GM23338 (cell line): ENCODE measurements around the gene BEGAIN. TPM values are rescaled to one million over a fixed set of nuclear protein-coding genes. Genes with fewer than 3 reads are reported as not detected.

Source experiments
- ATAC-seq: fragments of 200-7000 bp; cut with Tn5 transposase; 3 replicates; pipeline ENCODE4 v1.9.1; 2020
- DNase-seq: peaks from one replicate; pipeline ENCODE4 v3.0.0-alpha.2; 2015; ENCODE audit warnings: low spot score
- H2AFZ ChIP-seq: fragments of 200-600 bp; sonication (generic); 2 replicates; pipeline ENCODE4 v1.8.0; 2016; ENCODE audit warnings: antibody characterized with exemption, mild to moderate bottlenecking, moderate library complexity
- H3F3A ChIP-seq: fragments of 200-600 bp; sonication (generic); replicated peaks from 2 replicates; pipeline ENCODE4 v1.8.0; 2017; ENCODE audit warnings: antibody characterized with exemption, mixed run types, low read depth
- H3K27ac ChIP-seq: fragments of 200-600 bp; sonication (generic); 2 replicates; pipeline ENCODE4 v1.6.1; 2016; ENCODE audit warnings: low read depth
- H3K27me3 ChIP-seq: fragments of 200-600 bp; sonication (generic); 2 replicates; pipeline ENCODE4 v1.8.0; 2016; ENCODE audit warnings: mild to moderate bottlenecking, mixed run types, moderate library complexity; ENCODE audit not compliant: insufficient read depth
- H3K36me3 ChIP-seq: fragments of 200-600 bp; sonication (generic); 2 replicates; pipeline ENCODE4 v1.8.0; 2016; ENCODE audit warnings: mild to moderate bottlenecking; ENCODE audit not compliant: insufficient read depth
- H3K4me1 ChIP-seq: fragments of 200-600 bp; sonication (generic); 2 replicates; pipeline ENCODE4 v1.8.0; 2016; ENCODE audit warnings: mild to moderate bottlenecking, moderate library complexity; ENCODE audit not compliant: insufficient read depth
- H3K4me2 ChIP-seq: fragments of 200-600 bp; sonication (generic); 2 replicates; pipeline ENCODE4 v1.7.1; 2017; ENCODE audit warnings: mixed run types
- H3K4me3 ChIP-seq: fragments of 200-600 bp; sonication (generic); 2 replicates; pipeline ENCODE4 v1.6.1; 2016; ENCODE audit warnings: mixed run types
- H3K79me2 ChIP-seq: fragments of 200-600 bp; sonication (generic); replicated peaks from 2 replicates; pipeline ENCODE4 v1.8.0; 2017; ENCODE audit warnings: mild to moderate bottlenecking; ENCODE audit not compliant: insufficient read depth
- H3K9me2 ChIP-seq: fragments of 200-600 bp; sonication (generic); 2 replicates; pipeline ENCODE4 v1.8.0; 2017; ENCODE audit not compliant: insufficient read depth
- H4K20me1 ChIP-seq: fragments of 200-600 bp; sonication (generic); replicated peaks from 2 replicates; pipeline ENCODE4 v1.8.0; 2017; ENCODE audit warnings: mild to moderate bottlenecking; ENCODE audit not compliant: insufficient read depth
- H3K27ac Mint-ChIP-seq: 2 replicates; pipeline ENCODE4 v1.8.0; 2020; ENCODE audit warnings: inconsistent platforms, mild to moderate bottlenecking, moderate library complexity, mixed read lengths
- H3K27me3 Mint-ChIP-seq: 3 replicates; pipeline ENCODE4 v1.8.0; 2022; ENCODE audit warnings: low read depth, mild to moderate bottlenecking, moderate library complexity, mixed read lengths, inconsistent platforms; ENCODE audit not compliant: insufficient read depth, poor library complexity
- H3K36me3 Mint-ChIP-seq: 3 replicates; pipeline ENCODE4 v1.8.0; 2021; ENCODE audit warnings: low read depth, mild to moderate bottlenecking, inconsistent platforms, moderate library complexity, mixed read lengths
- H3K4me1 Mint-ChIP-seq: 3 replicates; pipeline ENCODE4 v1.8.0; 2020; ENCODE audit warnings: mild to moderate bottlenecking, inconsistent platforms, mixed read lengths
- H3K4me3 Mint-ChIP-seq: 3 replicates; pipeline ENCODE4 v1.8.0; 2021; ENCODE audit warnings: moderate library complexity, mild to moderate bottlenecking, inconsistent platforms, mixed read lengths
- H3K9me3 Mint-ChIP-seq: 3 replicates; pipeline ENCODE4 v1.8.0; 2020; ENCODE audit warnings: moderate library complexity, mild to moderate bottlenecking, inconsistent platforms, mixed read lengths
- CREB1 ChIP-seq: fragments of 250-450 bp; sonication (Bioruptor Pico); IDR thresholded peaks from 2 replicates; pipeline ENCODE4 v1.5.0; 2020; ENCODE audit warnings: low read depth, mild to moderate bottlenecking, moderate library complexity
- EZH2 ChIP-seq: fragments of 200-600 bp; sonication (generic); IDR thresholded peaks from one replicate; pipeline ENCODE4 v1.8.0; 2017; ENCODE audit warnings: antibody characterized with exemption, mild to moderate bottlenecking, low read depth; ENCODE audit not compliant: unreplicated experiment
- EZH2phosphoT487 ChIP-seq: fragments of 200-600 bp; sonication (generic); IDR thresholded peaks from one replicate; pipeline ENCODE4 v1.8.1; 2018; ENCODE audit warnings: antibody characterized with exemption; ENCODE audit not compliant: unreplicated experiment
- JUNB ChIP-seq: IDR thresholded peaks from one replicate; pipeline ENCODE4 v1.6.1; 2016; ENCODE audit warnings: antibody characterized with exemption; ENCODE audit not compliant: unreplicated experiment
- NANOG ChIP-seq: IDR thresholded peaks from 2 replicates; pipeline ENCODE4 v1.6.1; 2016; ENCODE audit warnings: antibody characterized with exemption, borderline replicate concordance
- POLR2AphosphoS5 ChIP-seq: IDR thresholded peaks from 2 replicates; pipeline ENCODE4 v1.6.1; 2016; ENCODE audit warnings: antibody characterized with exemption, low read depth
- STAT1 ChIP-seq: IDR thresholded peaks from one replicate; pipeline ENCODE4 v1.6.1; 2016; ENCODE audit warnings: antibody characterized with exemption; ENCODE audit not compliant: unreplicated experiment
- ZNF114 ChIP-seq: fragments of 250-450 bp; sonication (Bioruptor Pico); IDR thresholded peaks from 2 replicates; pipeline ENCODE4 v1.5.0; 2020; ENCODE audit warnings: mild to moderate bottlenecking, moderate library complexity
- ZNF331 ChIP-seq: fragments of 250-450 bp; sonication (Bioruptor Pico); IDR thresholded peaks from 2 replicates; pipeline ENCODE4 v1.5.0; 2020; ENCODE audit warnings: low read depth, mild to moderate bottlenecking, moderate library complexity
- polyA plus RNA-seq: library from polyadenylated mRNA; unstranded; fragments of >200 nt; fragmentation: Nextera tagmentation; extraction: Ambion mirVana; gene quantifications from 2 replicates; pipeline ENCODE4 v1.2.1, GENCODE V29; 2016
- total RNA-seq: library from RNA; depleted of rRNA; stranded (reverse); fragments of >200 nt; shearing (Covaris generic); gene quantifications from 2 replicates; pipeline ENCODE4 v1.2.3, GENCODE V29; 2014
- TF ChIP-seq, protein P1 (sequence below): fragments of 250-450 bp; sonication (Bioruptor Pico); IDR thresholded peaks from 2 replicates; pipeline ENCODE4 v1.5.0; 2020; ENCODE audit warnings: mild to moderate bottlenecking, moderate library complexity
- TF ChIP-seq, protein P2 (sequence below): IDR thresholded peaks from one replicate; pipeline ENCODE4 v1.6.1; 2018; ENCODE audit warnings: antibody characterized with exemption; ENCODE audit not compliant: unreplicated experiment
- TF ChIP-seq, protein P3 (sequence below): IDR thresholded peaks from 2 replicates; pipeline ENCODE4 v1.6.1; 2016; ENCODE audit warnings: antibody characterized with exemption
- TF ChIP-seq, protein P4 (sequence below), 2 experiments: fragments of 200-600 bp in 1 of 2; sonication (generic) in 1 of 2; conservative IDR thresholded peaks; 2 replicates each; pipeline versions ENCODE4 v1.5.1 to v1.6.1; 2016 to 2017; ENCODE audit warnings: antibody characterized with exemption in 2 of 2, low read depth in 2 of 2, mild to moderate bottlenecking in 2 of 2, moderate library complexity in 1 of 2

BEGAIN gene
- total and polyA plus RNA-seq, 2 experiments from 2014 or later: 0.60 to 2.4 TPM

DNA sequence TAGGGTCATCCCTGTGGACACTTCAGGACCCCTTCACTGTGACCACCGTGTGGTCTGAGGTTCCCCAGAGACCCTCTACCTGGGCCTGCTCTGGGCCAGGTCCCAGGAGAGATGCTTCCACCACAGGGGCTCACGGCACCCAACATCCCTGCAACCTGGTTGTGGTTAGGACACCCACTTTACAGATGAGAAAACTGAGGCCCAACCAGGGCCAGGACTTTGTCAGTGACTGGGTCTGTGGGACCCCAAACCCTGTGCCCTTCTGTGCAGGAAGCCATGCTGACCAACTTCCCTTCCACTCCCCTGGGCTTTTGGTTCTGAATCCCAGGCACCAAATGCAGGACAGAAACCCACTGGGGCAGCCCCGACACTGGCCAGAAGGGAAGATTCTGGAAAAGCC is 21.6 kb downstream of the BEGAIN start:
- no peak for TF ChIP-seq JUNB
- no peak for TF ChIP-seq ZNF331 (CRISPR knock-in tag)
- TF ChIP-seq, protein P1, sequence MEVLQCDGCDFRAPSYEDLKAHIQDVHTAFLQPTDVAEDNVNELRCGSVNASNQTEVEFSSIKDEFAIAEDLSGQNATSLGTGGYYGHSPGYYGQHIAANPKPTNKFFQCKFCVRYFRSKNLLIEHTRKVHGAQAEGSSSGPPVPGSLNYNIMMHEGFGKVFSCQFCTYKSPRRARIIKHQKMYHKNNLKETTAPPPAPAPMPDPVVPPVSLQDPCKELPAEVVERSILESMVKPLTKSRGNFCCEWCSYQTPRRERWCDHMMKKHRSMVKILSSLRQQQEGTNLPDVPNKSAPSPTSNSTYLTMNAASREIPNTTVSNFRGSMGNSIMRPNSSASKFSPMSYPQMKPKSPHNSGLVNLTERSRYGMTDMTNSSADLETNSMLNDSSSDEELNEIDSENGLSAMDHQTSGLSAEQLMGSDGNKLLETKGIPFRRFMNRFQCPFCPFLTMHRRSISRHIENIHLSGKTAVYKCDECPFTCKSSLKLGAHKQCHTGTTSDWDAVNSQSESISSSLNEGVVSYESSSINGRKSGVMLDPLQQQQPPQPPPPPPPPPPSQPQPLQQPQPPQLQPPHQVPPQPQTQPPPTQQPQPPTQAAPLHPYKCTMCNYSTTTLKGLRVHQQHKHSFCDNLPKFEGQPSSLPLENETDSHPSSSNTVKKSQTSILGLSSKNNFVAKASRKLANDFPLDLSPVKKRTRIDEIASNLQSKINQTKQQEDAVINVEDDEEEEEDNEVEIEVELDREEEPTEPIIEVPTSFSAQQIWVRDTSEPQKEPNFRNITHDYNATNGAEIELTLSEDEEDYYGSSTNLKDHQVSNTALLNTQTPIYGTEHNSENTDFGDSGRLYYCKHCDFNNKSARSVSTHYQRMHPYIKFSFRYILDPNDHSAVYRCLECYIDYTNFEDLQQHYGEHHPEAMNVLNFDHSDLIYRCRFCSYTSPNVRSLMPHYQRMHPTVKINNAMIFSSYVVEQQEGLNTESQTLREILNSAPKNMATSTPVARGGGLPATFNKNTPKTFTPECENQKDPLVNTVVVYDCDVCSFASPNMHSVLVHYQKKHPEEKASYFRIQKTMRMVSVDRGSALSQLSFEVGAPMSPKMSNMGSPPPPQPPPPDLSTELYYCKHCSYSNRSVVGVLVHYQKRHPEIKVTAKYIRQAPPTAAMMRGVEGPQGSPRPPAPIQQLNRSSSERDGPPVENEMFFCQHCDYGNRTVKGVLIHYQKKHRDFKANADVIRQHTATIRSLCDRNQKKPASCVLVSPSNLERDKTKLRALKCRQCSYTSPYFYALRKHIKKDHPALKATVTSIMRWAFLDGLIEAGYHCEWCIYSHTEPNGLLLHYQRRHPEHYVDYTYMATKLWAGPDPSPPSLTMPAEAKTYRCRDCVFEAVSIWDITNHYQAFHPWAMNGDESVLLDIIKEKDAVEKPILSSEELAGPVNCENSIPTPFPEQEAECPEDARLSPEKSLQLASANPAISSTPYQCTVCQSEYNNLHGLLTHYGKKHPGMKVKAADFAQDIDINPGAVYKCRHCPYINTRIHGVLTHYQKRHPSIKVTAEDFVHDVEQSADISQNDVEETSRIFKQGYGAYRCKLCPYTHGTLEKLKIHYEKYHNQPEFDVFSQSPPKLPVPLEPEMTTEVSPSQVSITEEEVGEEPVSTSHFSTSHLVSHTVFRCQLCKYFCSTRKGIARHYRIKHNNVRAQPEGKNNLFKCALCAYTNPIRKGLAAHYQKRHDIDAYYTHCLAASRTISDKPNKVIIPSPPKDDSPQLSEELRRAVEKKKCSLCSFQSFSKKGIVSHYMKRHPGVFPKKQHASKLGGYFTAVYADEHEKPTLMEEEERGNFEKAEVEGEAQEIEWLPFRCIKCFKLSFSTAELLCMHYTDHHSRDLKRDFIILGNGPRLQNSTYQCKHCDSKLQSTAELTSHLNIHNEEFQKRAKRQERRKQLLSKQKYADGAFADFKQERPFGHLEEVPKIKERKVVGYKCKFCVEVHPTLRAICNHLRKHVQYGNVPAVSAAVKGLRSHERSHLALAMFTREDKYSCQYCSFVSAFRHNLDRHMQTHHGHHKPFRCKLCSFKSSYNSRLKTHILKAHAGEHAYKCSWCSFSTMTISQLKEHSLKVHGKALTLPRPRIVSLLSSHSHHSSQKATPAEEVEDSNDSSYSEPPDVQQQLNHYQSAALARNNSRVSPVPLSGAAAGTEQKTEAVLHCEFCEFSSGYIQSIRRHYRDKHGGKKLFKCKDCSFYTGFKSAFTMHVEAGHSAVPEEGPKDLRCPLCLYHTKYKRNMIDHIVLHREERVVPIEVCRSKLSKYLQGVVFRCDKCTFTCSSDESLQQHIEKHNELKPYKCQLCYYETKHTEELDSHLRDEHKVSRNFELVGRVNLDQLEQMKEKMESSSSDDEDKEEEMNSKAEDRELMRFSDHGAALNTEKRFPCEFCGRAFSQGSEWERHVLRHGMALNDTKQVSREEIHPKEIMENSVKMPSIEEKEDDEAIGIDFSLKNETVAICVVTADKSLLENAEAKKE (CRISPR knock-in tag): no peak
- TF ChIP-seq POLR2AphosphoS5: no peak
- TF ChIP-seq STAT1: no peak
- TF ChIP-seq CREB1 (CRISPR knock-in tag): no peak
- no peak for TF ChIP-seq ZNF114 (CRISPR knock-in tag)
- no peak for TF ChIP-seq EZH2
- TF ChIP-seq, protein P2, sequence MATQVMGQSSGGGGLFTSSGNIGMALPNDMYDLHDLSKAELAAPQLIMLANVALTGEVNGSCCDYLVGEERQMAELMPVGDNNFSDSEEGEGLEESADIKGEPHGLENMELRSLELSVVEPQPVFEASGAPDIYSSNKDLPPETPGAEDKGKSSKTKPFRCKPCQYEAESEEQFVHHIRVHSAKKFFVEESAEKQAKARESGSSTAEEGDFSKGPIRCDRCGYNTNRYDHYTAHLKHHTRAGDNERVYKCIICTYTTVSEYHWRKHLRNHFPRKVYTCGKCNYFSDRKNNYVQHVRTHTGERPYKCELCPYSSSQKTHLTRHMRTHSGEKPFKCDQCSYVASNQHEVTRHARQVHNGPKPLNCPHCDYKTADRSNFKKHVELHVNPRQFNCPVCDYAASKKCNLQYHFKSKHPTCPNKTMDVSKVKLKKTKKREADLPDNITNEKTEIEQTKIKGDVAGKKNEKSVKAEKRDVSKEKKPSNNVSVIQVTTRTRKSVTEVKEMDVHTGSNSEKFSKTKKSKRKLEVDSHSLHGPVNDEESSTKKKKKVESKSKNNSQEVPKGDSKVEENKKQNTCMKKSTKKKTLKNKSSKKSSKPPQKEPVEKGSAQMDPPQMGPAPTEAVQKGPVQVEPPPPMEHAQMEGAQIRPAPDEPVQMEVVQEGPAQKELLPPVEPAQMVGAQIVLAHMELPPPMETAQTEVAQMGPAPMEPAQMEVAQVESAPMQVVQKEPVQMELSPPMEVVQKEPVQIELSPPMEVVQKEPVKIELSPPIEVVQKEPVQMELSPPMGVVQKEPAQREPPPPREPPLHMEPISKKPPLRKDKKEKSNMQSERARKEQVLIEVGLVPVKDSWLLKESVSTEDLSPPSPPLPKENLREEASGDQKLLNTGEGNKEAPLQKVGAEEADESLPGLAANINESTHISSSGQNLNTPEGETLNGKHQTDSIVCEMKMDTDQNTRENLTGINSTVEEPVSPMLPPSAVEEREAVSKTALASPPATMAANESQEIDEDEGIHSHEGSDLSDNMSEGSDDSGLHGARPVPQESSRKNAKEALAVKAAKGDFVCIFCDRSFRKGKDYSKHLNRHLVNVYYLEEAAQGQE: no peak
- TF ChIP-seq, protein P3, sequence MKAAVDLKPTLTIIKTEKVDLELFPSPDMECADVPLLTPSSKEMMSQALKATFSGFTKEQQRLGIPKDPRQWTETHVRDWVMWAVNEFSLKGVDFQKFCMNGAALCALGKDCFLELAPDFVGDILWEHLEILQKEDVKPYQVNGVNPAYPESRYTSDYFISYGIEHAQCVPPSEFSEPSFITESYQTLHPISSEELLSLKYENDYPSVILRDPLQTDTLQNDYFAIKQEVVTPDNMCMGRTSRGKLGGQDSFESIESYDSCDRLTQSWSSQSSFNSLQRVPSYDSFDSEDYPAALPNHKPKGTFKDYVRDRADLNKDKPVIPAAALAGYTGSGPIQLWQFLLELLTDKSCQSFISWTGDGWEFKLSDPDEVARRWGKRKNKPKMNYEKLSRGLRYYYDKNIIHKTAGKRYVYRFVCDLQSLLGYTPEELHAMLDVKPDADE: no peak
- TF ChIP-seq NANOG: no peak
- TF ChIP-seq, protein P4, sequence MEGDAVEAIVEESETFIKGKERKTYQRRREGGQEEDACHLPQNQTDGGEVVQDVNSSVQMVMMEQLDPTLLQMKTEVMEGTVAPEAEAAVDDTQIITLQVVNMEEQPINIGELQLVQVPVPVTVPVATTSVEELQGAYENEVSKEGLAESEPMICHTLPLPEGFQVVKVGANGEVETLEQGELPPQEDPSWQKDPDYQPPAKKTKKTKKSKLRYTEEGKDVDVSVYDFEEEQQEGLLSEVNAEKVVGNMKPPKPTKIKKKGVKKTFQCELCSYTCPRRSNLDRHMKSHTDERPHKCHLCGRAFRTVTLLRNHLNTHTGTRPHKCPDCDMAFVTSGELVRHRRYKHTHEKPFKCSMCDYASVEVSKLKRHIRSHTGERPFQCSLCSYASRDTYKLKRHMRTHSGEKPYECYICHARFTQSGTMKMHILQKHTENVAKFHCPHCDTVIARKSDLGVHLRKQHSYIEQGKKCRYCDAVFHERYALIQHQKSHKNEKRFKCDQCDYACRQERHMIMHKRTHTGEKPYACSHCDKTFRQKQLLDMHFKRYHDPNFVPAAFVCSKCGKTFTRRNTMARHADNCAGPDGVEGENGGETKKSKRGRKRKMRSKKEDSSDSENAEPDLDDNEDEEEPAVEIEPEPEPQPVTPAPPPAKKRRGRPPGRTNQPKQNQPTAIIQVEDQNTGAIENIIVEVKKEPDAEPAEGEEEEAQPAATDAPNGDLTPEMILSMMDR (conservative IDR thresholded peaks at IDR 0.05; ENCODE audit: low read depth in 2 of 2): no peak
- no peak for TF ChIP-seq EZH2phosphoT487
- no peak overlapping the region for H3K4me3 ChIP-seq
- H3K27ac ChIP-seq: no peak overlapping the region
- DNase-seq (no peak), ATAC-seq (no peak)
- H4K20me1 ChIP-seq: no peaks in the 10 kb centered on the region
- no peak overlapping the region for H3K27ac Mint-ChIP-seq
- no peak overlapping the region for H3K4me2 ChIP-seq
- H3K4me1 ChIP-seq: peaks cover 10% of the 10 kb centered on the region
- peaks cover 46% of the 10 kb centered on the region for H3K27me3 ChIP-seq
- no peaks in the 10 kb centered on the region for H3F3A ChIP-seq
- H3K79me2 ChIP-seq: no peaks in the 10 kb centered on the region
- H3K9me3 Mint-ChIP-seq: no peaks in the 10 kb centered on the region; the same call in 2 of the 3 replicates
- no peaks in the 10 kb centered on the region for H3K36me3 ChIP-seq
- no peak overlapping the region for H2AFZ ChIP-seq
- no peaks in the 10 kb centered on the region for H3K36me3 Mint-ChIP-seq
- H3K4me3 Mint-ChIP-seq: no peak overlapping the region
- peaks cover 8% of the 10 kb centered on the region; the same call in 2 of the 3 replicates for H3K4me1 Mint-ChIP-seq
- H3K9me2 ChIP-seq: no peaks in the 10 kb centered on the region
- H3K27me3 Mint-ChIP-seq: peaks cover 39% of the 10 kb centered on the region
